Activated CD8-positive, alpha-beta memory T cell treated with anti-CD3 and anti-CD28 coated beads for 1 hour (primary cell): ENCODE measurements around the gene AUNIP.

Source experiments
- DNase-seq, 2 donors: peaks; one replicate each; pipeline ENCODE4 v3.0.0-alpha.2; 2020; ENCODE audit warnings: low read depth in 1 of 2; ENCODE audit errors: extremely low read depth in 1 of 2

The AUNIP gene, protein sequence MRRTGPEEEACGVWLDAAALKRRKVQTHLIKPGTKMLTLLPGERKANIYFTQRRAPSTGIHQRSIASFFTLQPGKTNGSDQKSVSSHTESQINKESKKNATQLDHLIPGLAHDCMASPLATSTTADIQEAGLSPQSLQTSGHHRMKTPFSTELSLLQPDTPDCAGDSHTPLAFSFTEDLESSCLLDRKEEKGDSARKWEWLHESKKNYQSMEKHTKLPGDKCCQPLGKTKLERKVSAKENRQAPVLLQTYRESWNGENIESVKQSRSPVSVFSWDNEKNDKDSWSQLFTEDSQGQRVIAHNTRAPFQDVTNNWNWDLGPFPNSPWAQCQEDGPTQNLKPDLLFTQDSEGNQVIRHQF

GRCh38 chr1:25858906-25859789 is at the start of gene AUNIP:
Gene AUNIP (minus strand): TSS chr1:25859457. CDS start chr1:25859357, 100 bp downstream.
- DNase-seq = peak; percentile 73 to 85

DNA sequence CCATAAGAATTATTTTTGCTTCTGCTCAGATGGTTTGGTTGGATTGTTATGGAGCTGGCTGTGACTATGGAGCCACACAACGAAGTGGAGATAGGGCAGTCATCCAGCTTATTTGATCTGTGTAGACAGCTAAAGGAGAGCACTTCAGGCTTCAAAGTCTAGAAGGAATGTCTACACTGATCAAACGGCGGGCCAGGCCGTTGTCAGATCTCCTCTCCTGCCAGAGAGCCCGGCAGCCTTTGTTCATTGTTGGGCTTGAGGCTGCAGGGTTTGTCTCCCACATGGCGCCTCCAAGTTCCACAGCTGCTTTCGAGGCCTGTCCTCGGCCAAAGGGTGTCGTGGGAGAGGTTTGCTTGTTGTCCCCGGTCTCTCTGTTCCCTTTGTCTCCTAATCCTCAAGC is 49.8 kb upstream of the AUNIP start:
- DNase-seq = no peak

- no peak for DNase-seq
Measured at GRCh38 chr1:25908161-25908560, 48.9 kb upstream of the AUNIP start.

DNA sequence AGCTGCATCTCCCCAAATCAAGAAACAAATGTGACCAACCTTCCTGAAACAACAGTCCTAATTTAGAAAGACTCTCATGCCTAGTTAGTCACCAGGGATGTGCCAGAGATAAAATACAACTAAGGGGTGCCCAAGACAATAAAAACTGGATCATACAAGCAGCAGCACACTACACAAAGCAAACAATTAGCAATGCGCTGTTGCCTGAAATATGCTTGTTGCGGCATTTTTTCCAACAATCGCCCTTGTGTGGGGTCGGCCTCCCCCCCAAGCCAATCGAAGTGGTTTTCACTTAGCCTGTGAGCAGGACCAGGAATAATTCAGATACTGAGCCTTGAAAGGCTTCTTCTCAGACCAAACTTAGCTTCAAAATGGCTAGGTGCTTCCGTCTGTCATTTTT is 48.3 kb upstream of the AUNIP start:
- no peak for DNase-seq

DNA sequence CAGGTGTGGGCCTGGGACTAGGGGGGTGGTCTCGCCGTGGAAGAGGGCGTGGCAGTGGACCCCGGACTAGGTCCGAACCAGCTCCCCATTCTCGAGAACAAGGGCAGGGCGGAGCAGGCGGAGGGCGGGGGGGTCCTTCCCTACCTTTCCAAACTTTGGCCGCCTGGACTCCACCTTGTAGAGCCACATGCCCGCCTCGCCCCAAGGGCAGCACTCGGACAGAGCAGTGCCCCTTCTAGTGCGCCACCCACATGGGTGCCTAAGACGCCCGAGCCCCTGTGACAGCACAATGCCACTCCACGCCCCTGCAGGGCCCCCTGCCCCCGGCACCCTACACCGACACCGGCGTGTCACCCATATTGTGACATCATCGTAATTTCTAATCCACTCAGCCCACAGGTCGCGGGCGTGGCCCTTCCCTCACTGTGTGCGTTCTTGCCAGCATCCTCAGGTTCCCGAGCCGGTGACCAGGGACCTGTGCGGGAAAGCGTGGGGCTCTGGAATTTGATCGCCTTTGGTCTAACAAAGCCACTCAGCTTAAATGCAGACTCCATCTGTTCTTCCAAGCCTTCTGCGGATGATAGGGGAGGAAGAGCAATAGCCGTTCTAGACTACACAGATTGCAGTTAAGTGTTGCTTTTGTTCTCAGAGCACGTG is 47.5 kb upstream of the AUNIP start:
- DNase-seq = no peak

DNA sequence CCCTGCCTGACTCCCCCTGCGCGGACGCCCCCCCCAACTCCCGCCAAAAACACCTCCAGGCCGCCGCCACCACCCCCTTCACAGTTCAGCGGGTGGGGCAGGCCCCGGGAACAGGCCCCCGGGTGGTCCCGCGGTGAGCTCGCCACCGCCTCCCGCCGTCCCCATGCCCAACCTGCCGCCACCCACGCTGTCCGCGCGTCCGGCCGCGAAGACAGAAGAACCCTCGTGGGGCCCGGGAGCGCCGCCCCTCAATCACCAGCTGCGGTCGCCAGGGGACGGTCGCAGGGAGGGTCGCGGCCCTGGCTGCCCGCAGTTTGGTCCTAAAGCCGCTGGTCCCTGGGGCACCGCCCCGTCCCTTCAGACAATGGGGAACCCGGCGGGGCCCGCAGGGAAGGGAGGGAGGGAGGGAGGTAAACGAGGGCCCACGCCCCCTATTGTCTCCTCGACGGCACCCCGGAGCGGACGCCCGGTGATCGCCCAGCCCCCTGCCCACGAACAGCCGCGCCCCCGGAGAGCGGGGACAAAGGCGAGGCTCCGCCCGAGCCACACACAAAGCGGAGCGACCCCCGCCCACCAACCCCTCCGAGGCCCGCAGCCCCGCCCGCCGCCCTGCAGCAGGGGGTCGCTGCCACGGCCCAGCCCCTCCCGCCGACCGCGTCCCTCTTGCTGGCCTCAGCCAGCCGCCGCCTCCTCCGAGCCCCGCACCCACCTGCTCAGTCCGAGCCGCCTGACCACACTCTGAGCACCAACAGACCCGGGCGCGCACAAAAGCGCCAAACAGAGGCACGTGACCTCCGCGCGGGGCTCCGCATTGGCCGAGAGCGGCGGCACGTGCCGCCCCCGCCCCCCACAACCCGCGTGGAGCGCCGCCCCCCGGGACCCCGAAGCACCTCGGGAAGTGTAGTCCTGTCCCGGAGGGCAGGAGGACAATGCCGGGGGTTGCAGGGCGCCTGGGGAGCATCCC is 46.7 kb upstream of the AUNIP start, which contains the start of gene STMN1:
Gene STMN1, minus strand, starts transcription at position 740 of the 964 bp plus-strand sequence. CDS start 1,743 bp downstream, outside the sequence.
- DNase-seq = peak; percentile 52 to 84

DNA sequence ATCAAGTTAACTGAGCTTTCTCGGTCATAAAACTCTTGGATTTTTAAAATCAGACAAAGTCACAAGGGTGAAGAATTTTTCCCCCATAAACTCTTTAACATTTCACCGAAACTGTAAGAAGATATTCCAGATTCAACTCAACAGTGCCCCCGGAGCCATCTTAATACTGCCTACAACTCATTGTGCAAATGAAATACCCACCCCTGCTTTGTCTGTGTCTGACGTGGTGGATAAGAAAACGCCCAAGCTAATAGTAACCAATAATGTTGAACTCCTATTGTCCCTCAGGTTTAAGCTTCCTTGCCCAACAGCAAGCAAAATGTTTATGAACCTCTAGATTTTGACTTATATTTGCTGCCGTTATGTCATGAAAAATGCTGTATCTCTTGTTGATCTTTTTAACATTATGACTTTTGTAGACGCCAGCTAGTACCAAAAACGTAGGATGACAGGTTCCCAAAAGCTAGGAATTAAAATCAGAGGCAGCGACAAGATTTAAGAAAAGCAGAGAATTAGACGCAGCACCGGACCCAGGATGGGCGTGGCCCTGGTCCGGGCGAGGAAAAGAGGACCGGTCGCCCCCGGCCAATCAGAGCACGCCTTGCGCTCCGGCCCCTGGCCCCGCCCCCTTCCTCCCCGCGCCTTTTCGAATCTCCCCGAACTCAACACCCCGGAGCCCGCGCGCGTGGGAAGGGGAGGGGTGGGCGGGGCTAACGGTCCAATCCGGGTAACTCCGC is 45.9 kb upstream of the AUNIP start:
- peak; percentile 73 to 90 for DNase-seq

DNA sequence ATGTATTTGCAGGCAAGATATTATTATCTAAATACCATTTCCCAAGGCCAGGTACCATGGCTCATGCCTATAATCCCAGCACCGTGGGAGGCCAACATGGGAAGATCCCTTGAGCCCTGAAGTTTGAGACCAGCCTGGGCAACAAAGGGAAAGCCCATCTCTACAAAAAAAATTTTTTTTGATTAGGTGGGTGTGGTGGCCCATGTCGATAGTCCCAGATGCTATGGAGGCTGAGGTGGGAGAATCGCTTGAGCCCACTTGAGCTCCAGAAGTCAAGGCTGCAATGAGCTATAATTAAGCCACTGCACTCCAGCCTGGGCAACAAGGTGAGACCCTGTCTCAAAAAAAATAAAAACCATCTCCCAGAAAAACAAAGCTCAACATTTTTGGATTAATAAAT is 44.7 kb upstream of the AUNIP start:
- no peak for DNase-seq

DNA sequence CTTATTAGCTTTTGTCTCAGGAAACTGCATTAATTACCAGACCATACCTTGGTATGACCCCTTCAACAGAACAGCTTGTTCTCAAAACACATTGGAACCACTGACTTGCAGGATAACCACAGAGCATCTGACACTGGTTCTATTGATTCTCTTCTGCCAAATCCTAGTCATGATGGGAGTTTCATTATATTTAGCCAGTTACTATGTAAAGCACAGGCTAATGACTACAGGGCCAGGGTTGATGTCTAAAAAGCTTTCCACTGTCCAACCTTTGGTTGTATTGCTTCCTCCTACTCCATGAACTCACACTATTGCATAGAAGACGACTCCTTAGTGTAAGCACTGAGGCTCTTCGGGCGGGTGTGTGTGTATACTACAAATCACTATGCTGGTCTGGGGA is 43.2 kb upstream of the AUNIP start:
- DNase-seq = no peak

GRCh38 chr1:25900219-25900618 is 41.0 kb upstream of the AUNIP start:
- DNase-seq = no peak

DNA sequence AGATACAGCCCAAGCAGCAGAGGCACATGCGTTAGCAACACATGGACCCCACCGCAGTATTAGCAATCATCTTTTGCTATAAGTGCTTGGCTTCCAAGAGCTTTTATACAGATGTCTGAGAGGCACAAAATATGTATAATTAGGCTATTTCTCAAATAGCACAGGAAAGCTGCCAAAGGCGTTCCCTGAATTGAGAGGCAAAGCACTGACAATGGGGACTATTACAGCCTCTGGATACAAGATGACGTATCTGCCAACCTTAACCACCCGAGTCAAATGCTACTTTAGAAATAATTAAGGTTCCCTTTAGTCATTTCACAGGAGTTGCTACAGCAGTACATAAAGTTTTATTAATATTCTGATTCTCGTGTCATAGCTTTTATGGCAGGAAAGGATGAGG is 40.5 kb upstream of the AUNIP start:
- no peak for DNase-seq

- no peak for DNase-seq
Measured at GRCh38 chr1:25898223-25899015, 39.2 kb upstream of the AUNIP start.

GRCh38 chr1:25897754-25898153 is 38.5 kb upstream of the AUNIP start:
- no peak for DNase-seq

- DNase-seq = no peak
Measured at GRCh38 chr1:25896266-25896665, 37.0 kb upstream of the AUNIP start.

GRCh38 chr1:25895365-25895990 is 36.2 kb upstream of the AUNIP start:
- DNase-seq = peak; percentile 80 to 84

DNA sequence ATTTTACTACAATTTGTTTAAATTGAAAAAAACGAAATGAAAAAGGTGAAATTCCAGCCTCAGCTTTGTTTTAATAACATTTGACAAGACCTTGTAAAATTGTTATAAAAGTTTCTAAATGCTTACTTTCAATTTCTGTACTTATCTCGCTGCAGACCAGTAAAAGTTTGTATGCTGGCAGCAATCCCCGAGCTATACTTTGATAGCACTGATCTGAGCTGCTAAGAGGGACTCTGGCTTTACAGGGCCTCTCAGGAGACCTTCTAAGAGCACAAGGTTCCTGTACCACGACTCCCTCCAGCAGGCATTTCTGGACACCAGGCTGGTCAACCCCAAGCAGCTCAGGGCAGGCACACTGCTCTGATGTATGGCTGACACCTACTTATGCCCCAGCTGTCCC is 33.9 kb upstream of the AUNIP start:
- no peak for DNase-seq

- no peak for DNase-seq
Measured at GRCh38 chr1:25891606-25892005, 32.3 kb upstream of the AUNIP start.
